ENCODE data around the gene CXCR3. TPM values are rescaled to one million over a fixed set of nuclear protein-coding genes. Genes with fewer than 3 reads are reported as not detected.

CXCR3 gene
- total RNA-seq, 1 experiment from 2014 or later = not detected

GRCh38 chrX:71660562-71661416 is 42.5 kb upstream of the CXCR3 start:
- no TSS peak for BruUV-seq (replicated peaks)
- Mint-ChIP-seq H3K36me3 (ENCODE audit: insufficient read depth, unreplicated experiment) (peaks cover 3% of the 10 kb centered on the region), H3K4me3 (ENCODE audit: low read depth, unreplicated experiment) (no peak overlapping the region), H3K9me3 (ENCODE audit: low read depth, unreplicated experiment) (peaks cover 5% of the 10 kb centered on the region), H3K4me1 (ENCODE audit: low read depth, unreplicated experiment) (no peaks in the 10 kb centered on the region), H3K27me3 (ENCODE audit: unreplicated experiment) (peaks cover 13% of the 10 kb centered on the region), H3K27ac (ENCODE audit: unreplicated experiment) (no peak overlapping the region)
- DNase-seq = no peak
- no peak for TF ChIP-seq CTCF (IDR thresholded peaks at IDR 0.05; ENCODE audit: unreplicated experiment)
- intact Hi-C loops (cut with micrococcal nuclease; ENCODE audit: unreplicated experiment) = no loop called here
- CTCF ChIA-PET = no interaction called here

GRCh38 chrX:71659959-71660358 is 41.6 kb upstream of the CXCR3 start:
- no peak for TF ChIP-seq CTCF (IDR thresholded peaks at IDR 0.05; ENCODE audit: unreplicated experiment)
- intact Hi-C loops (cut with micrococcal nuclease; ENCODE audit: unreplicated experiment) = no loop called here
- BruUV-seq (replicated peaks) = no TSS peak
- no peak for DNase-seq
- no peak overlapping the region for H3K4me3 Mint-ChIP-seq (ENCODE audit: low read depth, unreplicated experiment)
- peaks cover 5% of the 10 kb centered on the region for H3K9me3 Mint-ChIP-seq (ENCODE audit: low read depth, unreplicated experiment)
- CTCF ChIA-PET = no interaction called here
- no peak overlapping the region for H3K27ac Mint-ChIP-seq (ENCODE audit: unreplicated experiment)
- H3K4me1 Mint-ChIP-seq (ENCODE audit: low read depth, unreplicated experiment) = no peaks in the 10 kb centered on the region
- peaks cover 3% of the 10 kb centered on the region for H3K36me3 Mint-ChIP-seq (ENCODE audit: insufficient read depth, unreplicated experiment)
- peaks cover 13% of the 10 kb centered on the region for H3K27me3 Mint-ChIP-seq (ENCODE audit: unreplicated experiment)

GRCh38 chrX:71659342-71659741 is 41.0 kb upstream of the CXCR3 start:
- no peak for DNase-seq
- CTCF ChIA-PET = no interaction called here
- no peak for TF ChIP-seq CTCF (IDR thresholded peaks at IDR 0.05; ENCODE audit: unreplicated experiment)
- intact Hi-C loops (cut with micrococcal nuclease; ENCODE audit: unreplicated experiment) = no loop called here
- peaks cover 13% of the 10 kb centered on the region for H3K27me3 Mint-ChIP-seq (ENCODE audit: unreplicated experiment)
- H3K4me1 Mint-ChIP-seq (ENCODE audit: low read depth, unreplicated experiment) = no peaks in the 10 kb centered on the region
- H3K9me3 Mint-ChIP-seq (ENCODE audit: low read depth, unreplicated experiment) = peaks cover 5% of the 10 kb centered on the region
- peaks cover 3% of the 10 kb centered on the region for H3K36me3 Mint-ChIP-seq (ENCODE audit: insufficient read depth, unreplicated experiment)
- H3K27ac Mint-ChIP-seq (ENCODE audit: unreplicated experiment) = no peak overlapping the region
- H3K4me3 Mint-ChIP-seq (ENCODE audit: low read depth, unreplicated experiment) = no peak overlapping the region
- no TSS peak for BruUV-seq (replicated peaks)

DNA sequence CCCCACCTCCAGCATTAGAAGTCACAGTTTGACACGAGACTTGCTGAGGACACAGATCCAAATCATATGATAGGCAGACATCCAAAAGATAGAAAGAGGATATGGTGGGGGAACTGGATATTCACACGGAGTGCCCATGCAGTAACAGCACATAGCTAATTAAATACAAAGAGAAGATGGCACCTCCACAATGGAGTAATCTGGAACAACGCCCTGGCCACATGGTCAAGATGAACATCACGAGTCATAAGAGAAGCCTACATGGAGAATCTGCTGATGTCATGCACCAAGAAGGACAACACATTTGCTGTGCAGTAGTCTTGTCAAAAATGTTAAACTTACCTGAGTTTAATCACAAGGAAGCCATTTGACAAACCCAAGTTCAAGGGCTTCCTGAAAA is 39.0 kb upstream of the CXCR3 start:
- H3K4me1 Mint-ChIP-seq (ENCODE audit: low read depth, unreplicated experiment) = no peaks in the 10 kb centered on the region
- no peak overlapping the region for H3K27ac Mint-ChIP-seq (ENCODE audit: unreplicated experiment)
- peaks cover 5% of the 10 kb centered on the region for H3K9me3 Mint-ChIP-seq (ENCODE audit: low read depth, unreplicated experiment)
- DNase-seq = no peak
- peaks cover 13% of the 10 kb centered on the region for H3K27me3 Mint-ChIP-seq (ENCODE audit: unreplicated experiment)
- intact Hi-C loops (cut with micrococcal nuclease; ENCODE audit: unreplicated experiment) = no loop called here
- no peak for TF ChIP-seq CTCF (IDR thresholded peaks at IDR 0.05; ENCODE audit: unreplicated experiment)
- no TSS peak for BruUV-seq (replicated peaks)
- CTCF ChIA-PET = no interaction called here
- peaks cover 3% of the 10 kb centered on the region for H3K36me3 Mint-ChIP-seq (ENCODE audit: insufficient read depth, unreplicated experiment)
- H3K4me3 Mint-ChIP-seq (ENCODE audit: low read depth, unreplicated experiment) = no peak overlapping the region

Measured in Calu3 (cell line).